CD8-positive, alpha-beta memory T cell (primary cell): ENCODE results near the gene MB. TPM values are rescaled to one million over a fixed set of nuclear protein-coding genes. Genes with fewer than 3 reads are reported as not detected.
A peak's percentile ranks its signal among the peaks of the same experiment; 100 is the strongest.

Experiments used
- CTCF ChIA-PET: fragments of 350-600 bp; sonication (Branson Sonifier 250); formaldehyde crosslinking; loops from one replicate; lab custom pipeline; 2021; ENCODE audit warnings: antibody characterized with exemption; lab: Charles Lee
- POLR2A ChIA-PET: fragments of 350-600 bp; sonication (Branson Sonifier 250); formaldehyde crosslinking; loops from one replicate; lab custom pipeline; 2021; ENCODE audit warnings: antibody characterized with exemption; lab: Charles Lee
- DNase-seq, 5 donors: peaks; one replicate each; pipeline versions ENCODE4 v3.0.0 to v3.0.0-alpha.2; 2020 to 2022; ENCODE audit warnings: mixed read lengths in 1 of 5
- H3K27ac ChIP-seq: one replicate; pipeline ENCODE4 v1.7.0; 2013; ENCODE audit warnings: low read depth, mild to moderate bottlenecking, low read length, moderate library complexity
- H3K27me3 ChIP-seq: 2 replicates; pipeline ENCODE4 v1.7.0; 2013; ENCODE audit warnings: low read length, mild to moderate bottlenecking; ENCODE audit not compliant: insufficient read depth, poor library complexity, severe bottlenecking
- H3K36me3 ChIP-seq: 2 replicates; pipeline ENCODE4 v1.7.0; 2013; ENCODE audit warnings: mild to moderate bottlenecking, low read length, moderate library complexity; ENCODE audit not compliant: insufficient read depth
- H3K4me1 ChIP-seq: 2 replicates; pipeline ENCODE4 v1.7.0; 2013; ENCODE audit warnings: mild to moderate bottlenecking, low read length, moderate library complexity; ENCODE audit not compliant: insufficient read depth
- H3K4me3 ChIP-seq: 2 replicates; pipeline ENCODE4 v1.7.0; 2013; ENCODE audit warnings: mild to moderate bottlenecking, low read length
- H3K9me3 ChIP-seq: 2 replicates; pipeline ENCODE4 v1.7.0; 2013; ENCODE audit warnings: mild to moderate bottlenecking, low read length
- H3K27ac Mint-ChIP-seq, 8 donors: one replicate each; pipeline ENCODE4 v1.8.0; 2020 to 2021; ENCODE audit warnings: mixed read lengths in 8 of 8, mild to moderate bottlenecking in 6 of 8, inconsistent platforms in 3 of 8, moderate library complexity in 3 of 8
- H3K27me3 Mint-ChIP-seq, 2 donors: one replicate each; pipeline ENCODE4 v1.8.0; 2020 to 2021; ENCODE audit warnings: mixed read lengths in 2 of 2, mild to moderate bottlenecking in 1 of 2, moderate library complexity in 1 of 2
- H3K36me3 Mint-ChIP-seq, 3 donors: one replicate each; pipeline ENCODE4 v1.8.0; 2020 to 2021; ENCODE audit warnings: mixed read lengths in 3 of 3, inconsistent platforms in 1 of 3, mild to moderate bottlenecking in 1 of 3
- H3K4me1 Mint-ChIP-seq, 3 donors: one replicate each; pipeline ENCODE4 v1.8.0; 2020 to 2021; ENCODE audit warnings: mixed read lengths in 3 of 3, inconsistent platforms in 1 of 3, mild to moderate bottlenecking in 1 of 3
- H3K4me3 Mint-ChIP-seq, 7 donors: one replicate each; pipeline ENCODE4 v1.8.0; 2020 to 2021; ENCODE audit warnings: mixed read lengths in 7 of 7, mild to moderate bottlenecking in 6 of 7, moderate library complexity in 4 of 7, inconsistent platforms in 2 of 7
- H3K9me3 Mint-ChIP-seq, 5 donors: one replicate each; pipeline ENCODE4 v1.8.0; 2020 to 2022; ENCODE audit warnings: mixed read lengths in 5 of 5, mild to moderate bottlenecking in 3 of 5, moderate library complexity in 2 of 5, inconsistent platforms in 1 of 5
- polyA plus RNA-seq: library from polyadenylated mRNA; unstranded; fragments of 300-500 nt; fragmentation: Illumina TruSeq; gene quantifications from one replicate; pipeline ENCODE4 v1.2.3, GENCODE V29; 2021
- total RNA-seq, 2 experiments: library from RNA; stranded (reverse); gene quantifications; one replicate each; pipeline ENCODE4 v1.2.3, GENCODE V29; 2021

Gene MB
- total and polyA plus RNA-seq, 3 experiments from 2014 or later, result 2.5 to 2.7 TPM; not detected in 1

- Mint-ChIP-seq H3K9me3 (no peaks in the 10 kb centered on the region), H3K4me3 (no peak overlapping the region), H3K36me3 (peaks cover 30 to 78% (median 38%) of the 10 kb centered on the region in 3 donors), H3K27ac (peak overlapping the region; percentile 84 to 99 (median 95)), H3K4me1 (peaks cover 85 to 97% (median 93%) of the 10 kb centered on the region in 3 donors), H3K27me3 (no peaks in the 10 kb centered on the region)
- no peak for DNase-seq
- POLR2A ChIA-PET, result no interaction called here
- CTCF ChIA-PET, result interaction anchor here (1.1 kb wide), 1 partner anchor 9 kb away, joined by 8 read pairs; the partner anchor contains the start of gene APOL6
- H3K4me1 ChIP-seq, result peaks cover 64% of the 10 kb centered on the region
- no peak overlapping the region for H3K4me3 ChIP-seq
- no peaks in the 10 kb centered on the region for H3K27me3 ChIP-seq
- H3K27ac ChIP-seq, result no peak overlapping the region
- peaks cover 48% of the 10 kb centered on the region for H3K36me3 ChIP-seq
- no peaks in the 10 kb centered on the region for H3K9me3 ChIP-seq
Observed at GRCh38 chr22:35657571-35658312, 40.6 kb upstream of the MB start.

DNA sequence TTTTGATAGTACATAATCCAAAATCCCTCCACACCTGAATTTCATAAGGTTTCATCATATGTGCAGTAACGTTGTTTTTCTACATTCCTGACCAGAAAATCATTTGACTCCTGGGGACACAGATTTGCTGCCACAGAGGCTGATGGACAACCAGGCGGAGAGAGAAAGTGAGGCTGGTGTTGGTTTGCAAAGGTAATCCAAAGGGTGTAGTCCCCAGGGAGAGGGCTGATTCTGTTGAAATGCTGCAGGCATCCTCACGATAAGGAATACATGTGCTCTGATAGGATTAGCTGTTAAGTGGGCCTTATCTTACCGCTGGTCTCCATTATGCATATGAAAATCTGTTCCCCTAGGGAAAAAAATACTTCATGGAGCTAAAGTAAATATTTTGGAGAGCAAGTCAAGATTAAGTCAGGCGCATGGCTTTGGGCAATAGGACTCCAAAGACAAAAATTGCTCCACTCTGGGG, 39.2 kb upstream of the MB start:
- Mint-ChIP-seq H3K36me3 (peaks cover 32 to 72% (median 33%) of the 10 kb centered on the region in 3 donors), H3K27ac (peak overlapping the region in 7 of 8 donors; percentile 38 to 96 (median 62)), H3K9me3 (peaks cover 0 to under 1% (median 0%) of the 10 kb centered on the region in 5 donors), H3K4me3 (no peak overlapping the region), H3K27me3 (no peaks in the 10 kb centered on the region), H3K4me1 (peaks cover 74 to 93% (median 89%) of the 10 kb centered on the region in 3 donors)
- H3K27ac ChIP-seq, result no peak overlapping the region
- no peaks in the 10 kb centered on the region for H3K9me3 ChIP-seq
- no peak overlapping the region for H3K4me3 ChIP-seq
- ChIA-PET CTCF (interaction anchor here (1.2 kb wide), 1 partner anchor 8 kb away, joined by 4 read pairs; the partner anchor contains the start of gene APOL6), POLR2A (interaction anchor here (1.0 kb wide), 1 partner anchor 8 kb away, joined by 5 read pairs; the partner anchor contains the start of gene APOL6)
- no peaks in the 10 kb centered on the region for H3K27me3 ChIP-seq
- DNase-seq, result no peak
- peaks cover 50% of the 10 kb centered on the region for H3K4me1 ChIP-seq
- peaks cover 48% of the 10 kb centered on the region for H3K36me3 ChIP-seq

DNA sequence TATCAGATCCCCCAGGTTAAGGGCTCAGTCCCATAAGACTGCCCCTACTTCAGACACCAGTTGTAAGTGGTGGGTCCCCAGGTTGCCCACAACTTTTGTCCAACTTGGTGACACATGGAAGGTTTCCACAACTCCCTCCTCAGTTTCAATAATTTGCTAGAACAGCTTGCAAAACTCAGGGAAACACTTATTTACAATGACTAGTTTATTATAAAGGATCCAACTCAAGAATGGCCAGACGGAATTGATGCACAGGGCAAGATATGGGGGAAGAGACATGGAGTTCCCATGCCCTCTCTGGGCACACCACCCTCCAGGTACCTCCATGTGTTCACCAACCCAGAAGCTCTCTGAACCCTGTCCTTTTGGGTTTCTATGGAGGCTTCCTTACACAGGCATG, 36.7 kb upstream of the MB start:
- no peaks in the 10 kb centered on the region for H3K27me3 ChIP-seq
- H3K9me3 ChIP-seq, result no peaks in the 10 kb centered on the region
- CTCF ChIA-PET, result no interaction called here
- H3K27ac ChIP-seq, result no peak overlapping the region
- peaks cover 39% of the 10 kb centered on the region for H3K36me3 ChIP-seq
- peaks cover 30 to 70% (median 31%) of the 10 kb centered on the region in 3 donors for H3K36me3 Mint-ChIP-seq
- no peak for DNase-seq
- H3K27ac Mint-ChIP-seq, result peak overlapping the region; percentile 24 to 96 (median 90)
- no peaks in the 10 kb centered on the region for H3K27me3 Mint-ChIP-seq
- POLR2A ChIA-PET, result no interaction called here
- H3K9me3 Mint-ChIP-seq, result peaks cover 0 to 3% (median 0%) of the 10 kb centered on the region in 5 donors
- no peak overlapping the region for H3K4me3 ChIP-seq
- peaks cover 44% of the 10 kb centered on the region for H3K4me1 ChIP-seq
- H3K4me1 Mint-ChIP-seq, result peaks cover 72 to 94% (median 87%) of the 10 kb centered on the region in 3 donors
- peak overlapping the region in 6 of 7 donors; percentile 1 to 52 (median 26) for H3K4me3 Mint-ChIP-seq

GRCh38 chr22:35651085-35651484, 34.0 kb upstream of the MB start:
- ChIA-PET CTCF (interaction anchor here (1.0 kb wide), 1 partner anchor 10 kb away, joined by 4 read pairs; no protein-coding TSS in a partner anchor), POLR2A (no interaction called here)
- Histone ChIP-seq H3K4me3 (no peak overlapping the region), H3K4me1 (peaks cover 50% of the 10 kb centered on the region), H3K36me3 (peaks cover 13% of the 10 kb centered on the region), H3K9me3 (no peaks in the 10 kb centered on the region), H3K27ac (no peak overlapping the region), H3K27me3 (no peaks in the 10 kb centered on the region)
- DNase-seq, result no peak
- H3K27me3 Mint-ChIP-seq, result no peaks in the 10 kb centered on the region
- peaks cover 0 to 3% (median 0%) of the 10 kb centered on the region in 5 donors for H3K9me3 Mint-ChIP-seq
- H3K27ac Mint-ChIP-seq, result peak overlapping the region in 7 of 8 donors; percentile 55 to 86 (median 68)
- H3K36me3 Mint-ChIP-seq, result peaks cover 14 to 52% (median 15%) of the 10 kb centered on the region in 3 donors
- peaks cover 57 to 86% (median 76%) of the 10 kb centered on the region in 3 donors for H3K4me1 Mint-ChIP-seq
- peak overlapping the region in 6 of 7 donors; percentile 44 to 100 (median 80) for H3K4me3 Mint-ChIP-seq

DNA sequence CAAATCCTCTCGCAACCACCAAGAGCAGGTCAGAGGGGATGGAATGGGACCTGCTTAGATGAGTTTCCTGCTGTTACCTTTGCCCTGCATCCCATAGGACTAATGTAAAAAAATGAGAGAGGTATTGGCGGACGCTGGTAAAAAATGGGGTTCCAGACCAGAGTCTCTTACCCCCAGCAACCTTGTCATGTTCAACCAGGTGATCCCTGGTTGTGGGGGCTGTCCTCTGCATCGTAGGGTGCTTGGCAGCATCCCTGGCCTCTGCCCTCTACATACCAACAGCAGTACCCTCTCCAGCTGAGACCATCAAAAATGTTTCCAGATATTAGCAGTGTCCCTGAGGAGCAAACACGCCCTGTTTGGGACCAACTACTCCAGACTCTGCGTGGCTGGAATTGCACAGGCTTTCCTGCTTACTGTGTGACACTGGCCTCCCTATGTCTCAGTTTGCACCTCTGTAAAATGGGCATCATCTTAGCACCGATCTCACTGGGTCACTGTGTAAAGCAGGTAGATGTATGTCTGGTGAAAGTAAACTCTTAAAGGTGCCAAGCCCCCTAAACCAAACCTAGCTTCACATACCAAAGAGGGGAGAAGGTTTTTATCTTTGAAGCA, 32.6 kb upstream of the MB start:
- peak overlapping the region; percentile 99 to 100 (median 100) for H3K4me3 Mint-ChIP-seq
- no peak for DNase-seq
- ChIA-PET POLR2A (interaction anchor here (0.6 to 2.6 kb wide), 4 partner anchors 11 to 414 kb away, joined by 3 to 26 read pairs (median 6); no protein-coding TSS in a partner anchor), CTCF (interaction anchor here (2.0 to 2.1 kb wide), 2 partner anchors 9 to 19 kb away, joined by 4 to 8 read pairs; no protein-coding TSS in a partner anchor)
- H3K9me3 ChIP-seq, result no peaks in the 10 kb centered on the region
- H3K36me3 ChIP-seq, result peaks cover 6% of the 10 kb centered on the region
- peaks cover 46 to 73% (median 64%) of the 10 kb centered on the region in 3 donors for H3K4me1 Mint-ChIP-seq
- H3K9me3 Mint-ChIP-seq, result peaks cover 0 to 3% (median 0%) of the 10 kb centered on the region in 5 donors
- peak overlapping the region; percentile 93 to 100 (median 100) for H3K27ac Mint-ChIP-seq
- H3K4me3 ChIP-seq, result peak overlapping the region; percentile 98
- H3K27me3 Mint-ChIP-seq, result no peaks in the 10 kb centered on the region
- H3K27me3 ChIP-seq, result no peaks in the 10 kb centered on the region
- H3K4me1 ChIP-seq, result peaks cover 44% of the 10 kb centered on the region
- H3K36me3 Mint-ChIP-seq, result peaks cover 13 to 40% (median 14%) of the 10 kb centered on the region in 3 donors
- H3K27ac ChIP-seq, result peak overlapping the region; percentile 97

GRCh38 chr22:35649026-35649553, 32.0 kb upstream of the MB start:
- no peaks in the 10 kb centered on the region for H3K27me3 ChIP-seq
- peaks cover 40% of the 10 kb centered on the region for H3K4me1 ChIP-seq
- Mint-ChIP-seq H3K27ac (peak overlapping the region; percentile 93 to 100 (median 100)), H3K9me3 (peaks cover 0 to 3% (median 0%) of the 10 kb centered on the region in 5 donors), H3K4me1 (peaks cover 41 to 66% (median 57%) of the 10 kb centered on the region in 3 donors), H3K27me3 (no peaks in the 10 kb centered on the region), H3K4me3 (peak overlapping the region; percentile 99 to 100 (median 100)), H3K36me3 (peaks cover 13 to 39% (median 14%) of the 10 kb centered on the region in 3 donors)
- peak overlapping the region; percentile 98 for H3K4me3 ChIP-seq
- H3K9me3 ChIP-seq, result no peaks in the 10 kb centered on the region
- peaks cover 5% of the 10 kb centered on the region for H3K36me3 ChIP-seq
- ChIA-PET POLR2A (interaction anchor here (0.6 to 2.6 kb wide), 3 partner anchors 12 to 414 kb away, joined by 5 to 26 read pairs (median 7); no protein-coding TSS in a partner anchor), CTCF (interaction anchor here (1.7 to 2.1 kb wide), 3 partner anchors 9 to 18 kb away, joined by 4 to 8 read pairs (median 7); no protein-coding TSS in a partner anchor)
- no peak for DNase-seq
- H3K27ac ChIP-seq, result peak overlapping the region; percentile 97
